HepG2 (cell line): ENCODE results near the gene CYP2A6. TPM values are rescaled to one million over a fixed set of nuclear protein-coding genes. Genes with fewer than 3 reads are reported as not detected.

Experiments used
- CHD2 ChIP-seq: IDR thresholded peaks from 2 replicates; pipeline ENCODE4 v1.6.1; 2011; ENCODE audit warnings: low read depth, low read length, improper control_type of control experiment
- ETV5 ChIP-seq: IDR thresholded peaks from 2 replicates; pipeline ENCODE4 v1.6.1; 2018; ENCODE audit warnings: missing biosample characterization, missing genetic modification reagents, inconsistent platforms, borderline replicate concordance
- HDAC6 ChIP-seq: fragments of 200-600 bp; sonication (generic); IDR thresholded peaks from 2 replicates; pipeline ENCODE4 v1.7.0; 2017; ENCODE audit warnings: mild to moderate bottlenecking, antibody characterized with exemption, low read length, low read depth
- HES4 ChIP-seq: sonication (generic); formaldehyde crosslinking; IDR thresholded peaks from 2 replicates; pipeline ENCODE4 v1.9.0; 2021; ENCODE audit warnings: mild to moderate bottlenecking, missing genetic modification reagents, borderline replicate concordance
- HIVEP1 ChIP-seq: sonication (generic); formaldehyde crosslinking; IDR thresholded peaks from 2 replicates; pipeline ENCODE4 v1.4.0; 2020; ENCODE audit warnings: mild to moderate bottlenecking, missing genetic modification reagents
- IRF2 ChIP-seq: IDR thresholded peaks from 2 replicates; pipeline ENCODE4 v1.6.1; 2018; ENCODE audit warnings: missing genetic modification reagents, missing compliant biosample characterization
- KDM3A ChIP-seq: IDR thresholded peaks from 2 replicates; pipeline ENCODE4 v1.6.1; 2018; ENCODE audit warnings: low read depth, missing compliant biosample characterization
- LCORL ChIP-seq, 2 experiments: fragments of 450-650 bp in 1 of 2; sonication (generic) in 1 of 2; formaldehyde crosslinking in 1 of 2; IDR thresholded peaks; 2 replicates each; pipeline versions ENCODE4 v1.5.0 to v1.6.1; 2017 to 2020; ENCODE audit warnings: antibody characterized with exemption in 1 of 2, missing genetic modification reagents in 1 of 2
- LRRFIP1 ChIP-seq: sonication (generic); formaldehyde crosslinking; conservative IDR thresholded peaks from 2 replicates; pipeline ENCODE4 v1.4.0; 2020; ENCODE audit warnings: missing genetic modification reagents
- MIER3 ChIP-seq: IDR thresholded peaks from 2 replicates; pipeline ENCODE4 v1.6.1; 2016; ENCODE audit warnings: missing compliant biosample characterization, borderline replicate concordance
- PHF20 ChIP-seq: sonication (generic); formaldehyde crosslinking; IDR thresholded peaks from 2 replicates; pipeline ENCODE4 v1.5.0; 2020; ENCODE audit warnings: mild to moderate bottlenecking, missing genetic modification reagents
- POLR2A ChIP-seq, 2 experiments: IDR thresholded peaks; 2 replicates each; pipeline ENCODE4 v1.6.1; 2011; ENCODE audit warnings: low read depth in 2 of 2, low read length in 2 of 2, mild to moderate bottlenecking in 1 of 2, moderate library complexity in 1 of 2; ENCODE audit not compliant: insufficient read depth in 1 of 2
- PTBP1 ChIP-seq: fragments of 200-400 bp; formaldehyde crosslinking; IDR thresholded peaks from 2 replicates; pipeline ENCODE4 v1.6.1; 2018; ENCODE audit warnings: low read length, low read depth; ENCODE audit not compliant: poor library complexity, severe bottlenecking
- SIX4 ChIP-seq: sonication (generic); formaldehyde crosslinking; IDR thresholded peaks from 2 replicates; pipeline ENCODE4 v1.4.0; 2020; ENCODE audit warnings: missing genetic modification reagents
- SP4 ChIP-seq: sonication (generic); formaldehyde crosslinking; IDR thresholded peaks from 2 replicates; pipeline ENCODE4 v1.8.1; 2023; ENCODE audit warnings: mild to moderate bottlenecking, missing genetic modification reagents
- SRSF1 ChIP-seq: fragments of 200-400 bp; formaldehyde crosslinking; optimal IDR thresholded peaks from 2 replicates; pipeline ENCODE3; 2017; ENCODE audit warnings: mild to moderate bottlenecking, low read depth, low read length, moderate library complexity
- ZBTB7B ChIP-seq: sonication (generic); formaldehyde crosslinking; IDR thresholded peaks from 2 replicates; pipeline ENCODE4 v1.4.0; 2020; ENCODE audit warnings: missing genetic modification reagents
- ZMYM3 ChIP-seq: sonication (generic); formaldehyde crosslinking; IDR thresholded peaks from 2 replicates; pipeline ENCODE4 v1.5.1; 2020; ENCODE audit warnings: mild to moderate bottlenecking, missing genetic modification reagents
- ZNF121 ChIP-seq: sonication (generic); formaldehyde crosslinking; IDR thresholded peaks from 2 replicates; pipeline ENCODE4 v1.5.0; 2020; ENCODE audit warnings: mild to moderate bottlenecking, missing genetic modification reagents
- ZNF441 ChIP-seq: sonication (generic); formaldehyde crosslinking; IDR thresholded peaks from 2 replicates; pipeline ENCODE4 v1.7.0; 2021; ENCODE audit warnings: missing genetic modification reagents, borderline replicate concordance
- ZNF460 ChIP-seq: sonication (generic); formaldehyde crosslinking; IDR thresholded peaks from 2 replicates; pipeline ENCODE4 v1.5.1; 2020; ENCODE audit warnings: missing genetic modification reagents, mild to moderate bottlenecking, borderline replicate concordance
- polyA plus RNA-seq, 8 experiments: library from polyadenylated mRNA; depleted of rRNA in 3 of 8; stranded (reverse) in 7 of 8; unstranded in 1 of 8; fragments of >200 nt; fragmentation: Illumina TruSeq in 4 of 8; extraction: Trizol in 4 of 8; gene quantifications; 2 replicates each; pipeline versions ENCODE4 v1.2.1 to v1.2.3, GENCODE V29; 2011 to 2016; ENCODE audit warnings: low read depth in 4 of 8, missing spikeins in 1 of 8, mixed read lengths in 1 of 8; ENCODE audit not compliant: insufficient read depth in 1 of 8
- total RNA-seq, 5 experiments: library from RNA; depleted of rRNA; stranded (reverse); fragments of >200 nt; fragmentation: Illumina TruSeq; extraction: Trizol; gene quantifications; 2 replicates each; pipeline ENCODE4 v1.2.3, GENCODE V29; 2016; ENCODE audit warnings: low read depth in 1 of 5
- TF ChIP-seq, protein P1 (sequence below): sonication (generic); formaldehyde crosslinking; IDR thresholded peaks from 2 replicates; pipeline ENCODE4 v1.4.0; 2020; ENCODE audit warnings: low read depth, missing genetic modification reagents
- TF ChIP-seq, protein P2 (sequence below): sonication (generic); formaldehyde crosslinking; IDR thresholded peaks from 2 replicates; pipeline ENCODE4 v1.5.0; 2020; ENCODE audit warnings: mild to moderate bottlenecking, missing genetic modification reagents

Gene CYP2A6
- total and polyA plus RNA-seq, 2 of the 13 experiments (the other 11 are each of a cell fraction or from before 2014, with no cell fraction given), result not detected

- TF ChIP-seq, protein P1, sequence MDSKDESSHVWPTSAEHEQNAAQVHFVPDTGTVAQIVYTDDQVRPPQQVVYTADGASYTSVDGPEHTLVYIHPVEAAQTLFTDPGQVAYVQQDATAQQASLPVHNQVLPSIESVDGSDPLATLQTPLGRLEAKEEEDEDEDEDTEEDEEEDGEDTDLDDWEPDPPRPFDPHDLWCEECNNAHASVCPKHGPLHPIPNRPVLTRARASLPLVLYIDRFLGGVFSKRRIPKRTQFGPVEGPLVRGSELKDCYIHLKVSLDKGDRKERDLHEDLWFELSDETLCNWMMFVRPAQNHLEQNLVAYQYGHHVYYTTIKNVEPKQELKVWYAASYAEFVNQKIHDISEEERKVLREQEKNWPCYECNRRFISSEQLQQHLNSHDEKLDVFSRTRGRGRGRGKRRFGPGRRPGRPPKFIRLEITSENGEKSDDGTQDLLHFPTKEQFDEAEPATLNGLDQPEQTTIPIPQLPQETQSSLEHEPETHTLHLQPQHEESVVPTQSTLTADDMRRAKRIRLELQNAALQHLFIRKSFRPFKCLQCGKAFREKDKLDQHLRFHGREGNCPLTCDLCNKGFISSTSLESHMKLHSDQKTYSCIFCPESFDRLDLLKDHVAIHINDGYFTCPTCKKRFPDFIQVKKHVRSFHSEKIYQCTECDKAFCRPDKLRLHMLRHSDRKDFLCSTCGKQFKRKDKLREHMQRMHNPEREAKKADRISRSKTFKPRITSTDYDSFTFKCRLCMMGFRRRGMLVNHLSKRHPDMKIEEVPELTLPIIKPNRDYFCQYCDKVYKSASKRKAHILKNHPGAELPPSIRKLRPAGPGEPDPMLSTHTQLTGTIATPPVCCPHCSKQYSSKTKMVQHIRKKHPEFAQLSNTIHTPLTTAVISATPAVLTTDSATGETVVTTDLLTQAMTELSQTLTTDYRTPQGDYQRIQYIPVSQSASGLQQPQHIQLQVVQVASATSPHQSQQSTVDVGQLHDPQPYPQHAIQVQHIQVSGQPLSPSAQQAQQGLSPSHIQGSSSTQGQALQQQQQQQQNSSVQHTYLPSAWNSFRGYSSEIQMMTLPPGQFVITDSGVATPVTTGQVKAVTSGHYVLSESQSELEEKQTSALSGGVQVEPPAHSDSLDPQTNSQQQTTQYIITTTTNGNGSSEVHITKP (CRISPR knock-in tag), result no peak
- TF ChIP-seq MIER3 (peak; percentile 86; the same call in 1 of the 2 replicates), SIX4 (CRISPR knock-in tag) (peak; percentile 100), ZMYM3 (CRISPR knock-in tag) (peak; percentile 50; the same call in 1 of the 2 replicates), HES4 (CRISPR knock-in tag) (no peak), HIVEP1 (CRISPR knock-in tag) (no peak), IRF2 (CRISPR knock-in tag) (peak; percentile 53; the same call in 1 of the 2 replicates), PTBP1 (no peak), PHF20 (CRISPR knock-in tag) (no peak), LRRFIP1 (CRISPR knock-in tag) (no peak), SP4 (CRISPR knock-in tag) (no peak), KDM3A (CRISPR knock-in tag) (no peak), ETV5 (CRISPR knock-in tag) (no peak), POLR2A (IDR thresholded peaks at IDR 0.05; ENCODE audit: insufficient read depth in 1 of 2, low read depth in 2 of 2, low read length in 2 of 2) (no peak), LCORL (IDR thresholded peaks at IDR 0.05) (peak; percentile 36; the same call in 1 of the 2 replicates), LCORL (CRISPR knock-in tag; IDR thresholded peaks at IDR 0.05) (peak; percentile 73), ZNF460 (CRISPR knock-in tag) (peak; percentile 99), HDAC6 (no peak), CHD2 (peak; percentile 39; the same call in 1 of the 2 replicates), ZNF441 (CRISPR knock-in tag) (no peak), SRSF1 (no peak), ZBTB7B (CRISPR knock-in tag) (no peak), ZNF121 (CRISPR knock-in tag) (no peak)
- TF ChIP-seq, protein P2, sequence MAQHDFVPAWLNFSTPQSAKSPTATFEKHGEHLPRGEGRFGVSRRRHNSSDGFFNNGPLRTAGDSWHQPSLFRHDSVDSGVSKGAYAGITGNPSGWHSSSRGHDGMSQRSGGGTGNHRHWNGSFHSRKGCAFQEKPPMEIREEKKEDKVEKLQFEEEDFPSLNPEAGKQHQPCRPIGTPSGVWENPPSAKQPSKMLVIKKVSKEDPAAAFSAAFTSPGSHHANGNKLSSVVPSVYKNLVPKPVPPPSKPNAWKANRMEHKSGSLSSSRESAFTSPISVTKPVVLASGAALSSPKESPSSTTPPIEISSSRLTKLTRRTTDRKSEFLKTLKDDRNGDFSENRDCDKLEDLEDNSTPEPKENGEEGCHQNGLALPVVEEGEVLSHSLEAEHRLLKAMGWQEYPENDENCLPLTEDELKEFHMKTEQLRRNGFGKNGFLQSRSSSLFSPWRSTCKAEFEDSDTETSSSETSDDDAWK (CRISPR knock-in tag), result no peak
Observed at GRCh38 chr19:40831502-40832430, 18.5 kb downstream of the CYP2A6 start (continued).
